Heart left ventricle (tissue), 16 donors: ENCODE results near the gene GALNT10. TPM values are rescaled to one million over a fixed set of nuclear protein-coding genes. Genes with fewer than 3 reads are reported as not detected.

Experiments used
- ATAC-seq, 4 donors: fragments of 200-7000 bp; cut with Tn5 transposase; one replicate each; pipeline ENCODE4 v1.9.1; 2020 to 2022; ENCODE audit warnings: moderate library complexity in 4 of 4, mild to moderate bottlenecking in 3 of 4, moderate number of reproducible peaks in 1 of 4
- DNase-seq, 5 donors: peaks; one replicate each; pipeline ENCODE4 v3.0.0-alpha.2; 2020
- H3K27ac ChIP-seq, 12 donors: fragments of 200-600 bp; sonication (generic) in 4 of 12; one replicate each; pipeline versions ENCODE4 v1.5.0 to v1.8.0; 2016 to 2022; ENCODE audit warnings: mild to moderate bottlenecking in 2 of 12
- H3K27me3 ChIP-seq, 9 donors: fragments of 200-600 bp; sonication (generic) in 2 of 9; one replicate each; pipeline versions ENCODE4 v1.5.1 to v1.8.0; 2016 to 2022; ENCODE audit warnings: mild to moderate bottlenecking in 3 of 9
- H3K36me3 ChIP-seq, 9 donors: fragments of 200-600 bp; sonication (generic) in 2 of 9; one replicate each; pipeline versions ENCODE4 v1.5.0 to v1.8.0; 2018 to 2022; ENCODE audit warnings: mild to moderate bottlenecking in 2 of 9
- H3K4me1 ChIP-seq, 12 donors: fragments of 200-600 bp; sonication (generic) in 4 of 12; one replicate each; pipeline versions ENCODE4 v1.5.0 to v1.8.0; 2016 to 2022; ENCODE audit warnings: mild to moderate bottlenecking in 3 of 12
- H3K4me3 ChIP-seq, 12 donors: fragments of 200-600 bp; sonication (generic) in 4 of 12; one replicate each; pipeline versions ENCODE4 v1.5.0 to v1.8.0; 2017 to 2022; ENCODE audit warnings: mild to moderate bottlenecking in 9 of 12, moderate library complexity in 4 of 12
- H3K9me3 ChIP-seq, 12 donors: fragments of 200-600 bp; sonication (generic) in 4 of 12; one replicate each; pipeline versions ENCODE4 v1.5.0 to v1.8.0; 2016 to 2022; ENCODE audit warnings: mild to moderate bottlenecking in 1 of 12
- CTCF ChIP-seq, 12 donors: fragments of 200-600 bp; sonication (generic) in 4 of 12; IDR thresholded peaks; one replicate each; pipeline versions ENCODE4 v1.5.0 to v1.8.0; 2018 to 2022; ENCODE audit warnings: antibody characterized with exemption in 12 of 12, mild to moderate bottlenecking in 5 of 12
- POLR2A ChIP-seq, 2 donors: fragments of 450-650 bp; IDR thresholded peaks; one replicate each; pipeline ENCODE4 v1.6.1; 2017; ENCODE audit warnings: antibody characterized with exemption in 2 of 2, mild to moderate bottlenecking in 2 of 2, moderate library complexity in 2 of 2
- WGBS, 4 donors: extraction: QIAGEN DNeasy Blood & Tissue Kit in 2 of 4; methylation state at CpG; one replicate each; pipeline versions ENCODE4 v1.1.5 to v1.1.7; 2013 to 2018; 5-methylcytosine and 5-hydroxymethylcytosine counted together
- intact Hi-C, 10 donors: fragments of 100-400 bp; cut with DNase I; formaldehyde crosslinking; loops; one replicate each; pipeline versions ENCODE4 v1.11.1 to v1.14.2; 2022
- polyA plus RNA-seq, 2 donors: library from polyadenylated mRNA; stranded (reverse); fragments of 200-250 nt; gene quantifications; one replicate each; pipeline ENCODE4 v1.2.3, GENCODE V29; 2013
- total RNA-seq, 9 donors: library from RNA; depleted of rRNA in 2 of 9; stranded (reverse); fragments of >200 nt in 2 of 9; fragmentation: NEBNext Ultra II Directional in 3 of 9; extraction: Animal tissue kit (Norgen Biotek cat#: 25700) in 3 of 9; gene quantifications; one replicate each; pipeline versions ENCODE4 v1.1.0 to v1.2.4, GENCODE V29; 2016 to 2023
- donor health status: ischemic (EF 13 %, LVEDD 7.1; RV severe dilation, severe dysfunction).
- donor health status: healthy with polysubstance abuse.
- donor health status: DM: no; HTN: yes; CAD: no.
- donor health status: DM: no; HTN: no; CAD: no.
- donor health status: ischemic (EF 25% LVEDD 6.9; RV normal size, moderate dysfunction).
- donor health status: ischemic (EF 25% LVEDD 5.7; RV mildly dilated, moderate dysfunction).
- donor health status: healthy.
- donor health status: DM: yes; HTN: yes; CAD: no.
- donor health status: ischemic (EF 35%, LVEDD 5.7; RV mildly dilated, moderate dysfunction).
- donor health status: nonischemic (EF 11% LVEDD 7.7; RV severe dilation, severe dysfunction).
- donor health status: DM: yes; HTN: yes; CAD: no.
- donor health status: PGD.
- donor health status: ischemic (EF 29% LVEDD 5.4; RV normal size, mild dysfunction).
- donor health status: nonischemic (EF 23%, LVEDD 6.1; RV moderate dilation, normal function).

Gene GALNT10
- total and polyA plus RNA-seq, 11 donors = 2.7 to 20.7 (median 14.4) TPM

- intact Hi-C loops = no loop called here
- ATAC-seq (no peak), DNase-seq (no peak)
- 85 to 99% (median 95%) methylated on average over 4 of the region's 4 CpGs for WGBS, 4 donors
- Histone ChIP-seq H3K27ac (no peak overlapping the region), H3K27me3 (no peaks in the 10 kb centered on the region), H3K4me1 (peaks cover 0 to 27% (median 11%) of the 10 kb centered on the region in 12 donors), H3K36me3 (peaks cover 0 to 49% (median 36%) of the 10 kb centered on the region in 9 donors), H3K9me3 (no peaks in the 10 kb centered on the region), H3K4me3 (no peak overlapping the region)
- no peak for TF ChIP-seq CTCF (IDR thresholded peaks at IDR 0.05)
- no peak for TF ChIP-seq POLR2A (IDR thresholded peaks at IDR 0.05)
Measured at GRCh38 chr5:154460172-154460571, 269.6 kb downstream of the GALNT10 start.

GRCh38 chr5:154461531-154461930 is 271.0 kb downstream of the GALNT10 start:
- H3K36me3 ChIP-seq = peaks cover 0 to 35% (median 23%) of the 10 kb centered on the region in 9 donors
- no peak overlapping the region for H3K4me3 ChIP-seq
- 58 to 75% (median 63%) methylated on average over 6 of the region's 6 CpGs for WGBS, 4 donors
- DNase-seq (no peak), ATAC-seq (peak in 2 of 4 donors; percentile 27 to 35)
- H3K27me3 ChIP-seq = no peaks in the 10 kb centered on the region
- peaks cover 0 to 27% (median 11%) of the 10 kb centered on the region in 12 donors for H3K4me1 ChIP-seq
- H3K27ac ChIP-seq = no peak overlapping the region
- intact Hi-C loops = no loop called here
- TF ChIP-seq POLR2A (IDR thresholded peaks at IDR 0.05) = no peak
- TF ChIP-seq CTCF (IDR thresholded peaks at IDR 0.05) = no peak
- no peaks in the 10 kb centered on the region for H3K9me3 ChIP-seq

- peaks cover 0 to 14% (median 3%) of the 10 kb centered on the region in 12 donors for H3K4me1 ChIP-seq
- H3K36me3 ChIP-seq = peaks cover 0 to 10% (median 0%) of the 10 kb centered on the region in 9 donors
- DNase-seq = no peak
- intact Hi-C loops = loop anchor here in 1 of 10 donors (2.0 kb wide), 1 partner anchor 144 kb away; no protein-coding TSS in a partner anchor
- no peak overlapping the region for H3K4me3 ChIP-seq
- H3K27ac ChIP-seq = no peak overlapping the region
- ATAC-seq = no peak
- 64 to 86% (median 81%) methylated on average over 1 of the region's 1 CpG for WGBS, 4 donors
- H3K27me3 ChIP-seq = peaks cover 0 to 12% (median 5%) of the 10 kb centered on the region in 9 donors
- TF ChIP-seq CTCF (IDR thresholded peaks at IDR 0.05) (no peak), POLR2A (IDR thresholded peaks at IDR 0.05) (no peak)
- H3K9me3 ChIP-seq = no peaks in the 10 kb centered on the region
Measured at GRCh38 chr5:154464438-154464837, 273.9 kb downstream of the GALNT10 start.

GRCh38 chr5:154465169-154465568 is 274.6 kb downstream of the GALNT10 start:
- no peak for ATAC-seq
- Histone ChIP-seq H3K36me3 (peaks cover 0 to 10% (median 0%) of the 10 kb centered on the region in 9 donors), H3K27ac (no peak overlapping the region), H3K27me3 (peaks cover 0 to 16% (median 8%) of the 10 kb centered on the region in 9 donors), H3K4me1 (peaks cover 0 to 7% (median 0%) of the 10 kb centered on the region in 12 donors), H3K9me3 (no peaks in the 10 kb centered on the region), H3K4me3 (no peak overlapping the region)
- WGBS, 4 donors = 59 to 75% (median 73%) methylated on average over 6 of the region's 6 CpGs
- DNase-seq = no peak
- TF ChIP-seq CTCF (IDR thresholded peaks at IDR 0.05) (no peak), POLR2A (IDR thresholded peaks at IDR 0.05) (no peak)
- intact Hi-C loops = loop anchor here in 1 of 10 donors (2.0 kb wide), 1 partner anchor 144 kb away; no protein-coding TSS in a partner anchor
